H9 (cell line): ENCODE data around the gene CRACDL. TPM values are rescaled to one million over a fixed set of nuclear protein-coding genes. Genes with fewer than 3 reads are reported as not detected.
A peak's percentile ranks its signal among the peaks of the same experiment; 100 is the strongest.

ENCODE experiments used
- DNase-seq: peaks from one replicate; pipeline ENCODE4 v3.0.0-alpha.2; 2017
- H2AFZ ChIP-seq: one replicate; pipeline ENCODE4 v1.6.1; 2013; ENCODE audit warnings: mild to moderate bottlenecking, low read length, control low read depth, moderate library complexity
- H2AK5ac ChIP-seq: 2 replicates; pipeline ENCODE4 v1.6.1; 2013; ENCODE audit warnings: low read length, control low read depth, mixed read lengths; ENCODE audit not compliant: insufficient read length
- H2BK120ac ChIP-seq: one replicate; pipeline ENCODE4 v1.6.1; 2013; ENCODE audit warnings: low read depth, mild to moderate bottlenecking, low read length, control low read depth, inconsistent platforms; ENCODE audit not compliant: poor library complexity, severe bottlenecking
- H2BK12ac ChIP-seq: 2 replicates; pipeline ENCODE4 v1.6.1; 2013; ENCODE audit warnings: low read length, control low read depth, mixed read lengths, low read depth; ENCODE audit not compliant: insufficient read length
- H2BK15ac ChIP-seq: 2 replicates; pipeline ENCODE4 v1.6.1; 2013; ENCODE audit warnings: low read depth, low read length, control low read depth
- H2BK20ac ChIP-seq: one replicate; pipeline ENCODE4 v1.6.1; 2013; ENCODE audit warnings: low read depth, mild to moderate bottlenecking, low read length, control low read depth, inconsistent platforms; ENCODE audit not compliant: poor library complexity, severe bottlenecking
- H2BK5ac ChIP-seq: 2 replicates; pipeline ENCODE4 v1.6.1; 2013; ENCODE audit warnings: low read length, control low read depth, mixed read lengths; ENCODE audit not compliant: insufficient read length
- H3K14ac ChIP-seq: 2 replicates; pipeline ENCODE4 v1.6.1; 2013; ENCODE audit warnings: low read length, control low read depth; ENCODE audit not compliant: insufficient read depth
- H3K18ac ChIP-seq: 2 replicates; pipeline ENCODE4 v1.6.1; 2013; ENCODE audit warnings: low read depth, mild to moderate bottlenecking, mixed read lengths, low read length, control low read depth; ENCODE audit not compliant: insufficient read length
- H3K23ac ChIP-seq: 2 replicates; pipeline ENCODE4 v1.6.1; 2013; ENCODE audit warnings: low read length, control low read depth, mixed read lengths, low read depth; ENCODE audit not compliant: insufficient read length
- H3K23me2 ChIP-seq: 2 replicates; pipeline ENCODE4 v1.6.1; 2013; ENCODE audit warnings: low read depth, mild to moderate bottlenecking, mixed read lengths, low read length, control low read depth; ENCODE audit not compliant: insufficient read length, poor library complexity, severe bottlenecking
- H3K27ac ChIP-seq: 2 replicates; pipeline ENCODE4 v1.5.1; 2013; ENCODE audit warnings: low read length, control low read depth, mixed read lengths, low read depth; ENCODE audit not compliant: insufficient read length
- H3K27me3 ChIP-seq: 2 replicates; pipeline ENCODE4 v1.6.1; 2013; ENCODE audit warnings: low read length, control low read depth, inconsistent platforms; ENCODE audit not compliant: insufficient read depth
- H3K4ac ChIP-seq: 2 replicates; pipeline ENCODE4 v1.6.1; 2013; ENCODE audit warnings: low read depth, mild to moderate bottlenecking, control low read depth, inconsistent platforms, low read length, moderate library complexity
- H3K4me1 ChIP-seq: 2 replicates; pipeline ENCODE4 v1.6.1; 2013; ENCODE audit warnings: low read length, control low read depth, inconsistent platforms; ENCODE audit not compliant: insufficient read depth
- H3K4me2 ChIP-seq: 2 replicates; pipeline ENCODE4 v1.6.1; 2013; ENCODE audit warnings: low read length, control low read depth, mixed read lengths; ENCODE audit not compliant: insufficient read length, insufficient read depth
- H3K56ac ChIP-seq: 2 replicates; pipeline ENCODE4 v1.6.1; 2013; ENCODE audit warnings: low read depth, mild to moderate bottlenecking, mixed read lengths, low read length, control low read depth; ENCODE audit not compliant: insufficient read length
- H3K79me1 ChIP-seq: 2 replicates; pipeline ENCODE4 v1.6.1; 2013; ENCODE audit warnings: low read depth, mild to moderate bottlenecking, moderate library complexity, low read length, control low read depth, inconsistent platforms; ENCODE audit not compliant: insufficient read depth, poor library complexity, severe bottlenecking
- H3K79me2 ChIP-seq: 2 replicates; pipeline ENCODE4 v1.6.1; 2013; ENCODE audit warnings: low read length, control low read depth, inconsistent platforms; ENCODE audit not compliant: insufficient read depth
- H3K9ac ChIP-seq: 2 replicates; pipeline ENCODE4 v1.6.1; 2013; ENCODE audit warnings: low read length, control low read depth, mixed read lengths; ENCODE audit not compliant: insufficient read length; ENCODE audit errors: extremely low read depth
- H3K9me3 ChIP-seq: one replicate; pipeline ENCODE4 v1.6.1; 2013; ENCODE audit warnings: low read depth, low read length, inconsistent platforms; ENCODE audit not compliant: control insufficient read depth
- H3T11ph ChIP-seq: one replicate; pipeline ENCODE4 v1.6.1; 2013; ENCODE audit warnings: mild to moderate bottlenecking, low read length, control low read depth, inconsistent platforms
- H4K20me1 ChIP-seq: one replicate; pipeline ENCODE4 v1.6.1; 2013; ENCODE audit not compliant: control insufficient read depth, insufficient read length, insufficient read depth
- H4K5ac ChIP-seq: 2 replicates; pipeline ENCODE4 v1.6.1; 2013; ENCODE audit warnings: low read depth, mild to moderate bottlenecking, mixed read lengths, low read length, control low read depth; ENCODE audit not compliant: insufficient read length
- H4K8ac ChIP-seq: replicated peaks from 2 replicates; pipeline ENCODE4 v1.6.1; 2013; ENCODE audit warnings: low read length, control low read depth, mixed read lengths, low read depth; ENCODE audit not compliant: insufficient read length
- H4K91ac ChIP-seq: 2 replicates; pipeline ENCODE4 v1.6.1; 2013; ENCODE audit warnings: low read depth, mild to moderate bottlenecking, moderate library complexity, mixed read lengths, low read length, control low read depth; ENCODE audit not compliant: insufficient read length
- H3K27ac Mint-ChIP-seq, 3 experiments: 2 replicates in 2 of 3; 3 replicates in 1 of 3; pipeline ENCODE4 v1.8.0; 2020 to 2021; ENCODE audit warnings: mixed read lengths in 3 of 3, mild to moderate bottlenecking in 1 of 3, moderate library complexity in 1 of 3
- H3K27me3 Mint-ChIP-seq: 2 replicates; pipeline ENCODE4 v1.8.0; 2021; ENCODE audit warnings: low read depth, mild to moderate bottlenecking, moderate library complexity, mixed read lengths
- H3K36me3 Mint-ChIP-seq, 3 experiments: 2 replicates in 2 of 3; 3 replicates in 1 of 3; pipeline ENCODE4 v1.8.0; 2020 to 2021; ENCODE audit warnings: low read depth in 3 of 3, mixed read lengths in 3 of 3; ENCODE audit not compliant: insufficient read depth in 1 of 3
- H3K4me1 Mint-ChIP-seq, 2 experiments: 2 replicates each; pipeline ENCODE4 v1.8.0; 2020; ENCODE audit warnings: mixed read lengths in 2 of 2
- H3K4me3 Mint-ChIP-seq, 2 experiments: 2 replicates in 1 of 2; 3 replicates in 1 of 2; pipeline ENCODE4 v1.8.0; 2020 to 2021; ENCODE audit warnings: mild to moderate bottlenecking in 2 of 2, mixed read lengths in 2 of 2, moderate library complexity in 1 of 2
- H3K9me3 Mint-ChIP-seq, 2 experiments: 2 replicates in 1 of 2; 3 replicates in 1 of 2; pipeline ENCODE4 v1.8.0; 2020; ENCODE audit warnings: mild to moderate bottlenecking in 2 of 2, mixed read lengths in 2 of 2, moderate library complexity in 1 of 2
- WGBS: extraction: QIAGEN DNeasy Blood & Tissue Kit; methylation state at CpG from one replicate; pipeline ENCODE4 v1.1.7; 2013; ENCODE audit warnings: missing lambda C conversion rate, low lambda C conversion rate, mixed read lengths; ENCODE audit not compliant: insufficient read length; ENCODE audit errors: extremely low coverage; 5-methylcytosine and 5-hydroxymethylcytosine counted together
- total RNA-seq: library from RNA; stranded (reverse); gene quantifications from 2 replicates; pipeline ENCODE4 v1.2.1, GENCODE V29; 2021
- TF ChIP-seq, protein P1 (sequence below): fragments of 200-600 bp; sonication (generic); conservative IDR thresholded peaks from 3 replicates; pipeline ENCODE4 v1.8.0; 2021; ENCODE audit warnings: antibody characterized with exemption, mild to moderate bottlenecking

Gene CRACDL
- total RNA-seq, 1 experiment from 2014 or later = 0.48 TPM

DNA sequence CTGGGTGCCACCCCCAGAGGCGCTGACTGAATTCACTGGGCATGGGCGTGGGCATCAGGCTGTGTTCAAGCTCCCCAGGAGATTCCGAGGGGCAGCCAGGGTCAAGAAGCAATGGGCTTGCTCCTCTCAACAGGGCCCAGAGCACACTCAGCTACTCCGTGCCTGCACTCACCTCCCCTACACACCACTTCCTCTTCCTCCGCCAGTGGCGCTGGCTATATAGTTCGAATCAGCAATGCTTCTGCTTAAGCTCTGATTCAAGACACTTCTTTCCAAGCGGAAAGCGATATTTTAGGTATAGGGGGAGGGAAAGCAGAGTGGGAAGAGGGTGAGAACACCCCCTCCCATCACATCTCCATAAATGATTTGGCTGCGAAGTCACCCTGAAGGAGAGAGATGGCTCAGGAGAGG, 42.1 kb downstream of the CRACDL start:
- Histone ChIP-seq H3T11ph (no peak overlapping the region), H3K4ac (no peak overlapping the region), H4K20me1 (no peaks in the 10 kb centered on the region), H2BK5ac (no peak overlapping the region), H4K91ac (no peak overlapping the region), H4K8ac (no peak overlapping the region), H3K56ac (no peak overlapping the region), H3K18ac (no peak overlapping the region), H2AFZ (no peak overlapping the region), H2BK12ac (no peak overlapping the region), H3K23ac (no peak overlapping the region), H2AK5ac (no peak overlapping the region), H3K9ac (no peak overlapping the region), H3K9me3 (no peaks in the 10 kb centered on the region), H3K4me2 (no peak overlapping the region), H2BK20ac (no peak overlapping the region), H3K27ac (no peak overlapping the region), H3K79me2 (no peaks in the 10 kb centered on the region), H2BK15ac (no peak overlapping the region), H3K23me2 (no peaks in the 10 kb centered on the region), H3K4me1 (no peaks in the 10 kb centered on the region), H2BK120ac (no peak overlapping the region), H3K27me3 (no peaks in the 10 kb centered on the region), H3K79me1 (no peaks in the 10 kb centered on the region), H4K5ac (no peak overlapping the region), H3K14ac (no peak overlapping the region)
- no CpG with 5 or more reads among the region's 10 CpGs for WGBS
- H3K36me3 Mint-ChIP-seq = peaks cover 0 to 8% (median 0%) of the 10 kb centered on the region in 3 experiments; a peak in 2 of 7 replicates
- H3K27ac Mint-ChIP-seq = no peak overlapping the region
- 0 out of 4 replicates have a peak, but pooled peaks cover 0 to 2% of the 10 kb centered on the region in 2 experiments for H3K4me1 Mint-ChIP-seq
- H3K27me3 Mint-ChIP-seq = no peaks in the 10 kb centered on the region; the same call in 1 of the 2 replicates
- no peak overlapping the region for H3K4me3 Mint-ChIP-seq
- H3K9me3 Mint-ChIP-seq = peaks cover 6 to 12% of the 10 kb centered on the region in 2 experiments
- peak; percentile 22 for DNase-seq
- TF ChIP-seq, protein P1, sequence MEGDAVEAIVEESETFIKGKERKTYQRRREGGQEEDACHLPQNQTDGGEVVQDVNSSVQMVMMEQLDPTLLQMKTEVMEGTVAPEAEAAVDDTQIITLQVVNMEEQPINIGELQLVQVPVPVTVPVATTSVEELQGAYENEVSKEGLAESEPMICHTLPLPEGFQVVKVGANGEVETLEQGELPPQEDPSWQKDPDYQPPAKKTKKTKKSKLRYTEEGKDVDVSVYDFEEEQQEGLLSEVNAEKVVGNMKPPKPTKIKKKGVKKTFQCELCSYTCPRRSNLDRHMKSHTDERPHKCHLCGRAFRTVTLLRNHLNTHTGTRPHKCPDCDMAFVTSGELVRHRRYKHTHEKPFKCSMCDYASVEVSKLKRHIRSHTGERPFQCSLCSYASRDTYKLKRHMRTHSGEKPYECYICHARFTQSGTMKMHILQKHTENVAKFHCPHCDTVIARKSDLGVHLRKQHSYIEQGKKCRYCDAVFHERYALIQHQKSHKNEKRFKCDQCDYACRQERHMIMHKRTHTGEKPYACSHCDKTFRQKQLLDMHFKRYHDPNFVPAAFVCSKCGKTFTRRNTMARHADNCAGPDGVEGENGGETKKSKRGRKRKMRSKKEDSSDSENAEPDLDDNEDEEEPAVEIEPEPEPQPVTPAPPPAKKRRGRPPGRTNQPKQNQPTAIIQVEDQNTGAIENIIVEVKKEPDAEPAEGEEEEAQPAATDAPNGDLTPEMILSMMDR = no peak
